ENCODE results near the gene MYNN.

DNA sequence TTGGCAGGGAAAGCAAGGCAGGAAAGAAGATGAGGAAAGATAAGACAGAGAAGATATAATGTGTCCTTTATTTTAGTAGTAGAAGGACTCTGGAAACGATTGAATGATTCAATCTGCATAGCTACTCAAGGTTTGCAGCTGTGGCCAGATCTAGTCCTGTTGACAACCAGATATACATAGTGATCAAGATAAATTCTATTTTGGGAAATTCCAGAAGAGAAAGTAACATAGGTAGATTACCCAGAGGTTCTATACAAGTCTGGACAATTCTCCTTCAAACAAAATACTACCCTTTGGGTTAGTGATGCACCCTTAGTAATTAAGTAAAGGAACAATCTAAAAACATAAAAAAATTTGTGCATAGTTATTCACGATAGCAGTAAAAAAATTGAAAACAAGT lies 17.7 kb upstream of the MYNN start:
- TF ChIP-seq, protein P1, sequence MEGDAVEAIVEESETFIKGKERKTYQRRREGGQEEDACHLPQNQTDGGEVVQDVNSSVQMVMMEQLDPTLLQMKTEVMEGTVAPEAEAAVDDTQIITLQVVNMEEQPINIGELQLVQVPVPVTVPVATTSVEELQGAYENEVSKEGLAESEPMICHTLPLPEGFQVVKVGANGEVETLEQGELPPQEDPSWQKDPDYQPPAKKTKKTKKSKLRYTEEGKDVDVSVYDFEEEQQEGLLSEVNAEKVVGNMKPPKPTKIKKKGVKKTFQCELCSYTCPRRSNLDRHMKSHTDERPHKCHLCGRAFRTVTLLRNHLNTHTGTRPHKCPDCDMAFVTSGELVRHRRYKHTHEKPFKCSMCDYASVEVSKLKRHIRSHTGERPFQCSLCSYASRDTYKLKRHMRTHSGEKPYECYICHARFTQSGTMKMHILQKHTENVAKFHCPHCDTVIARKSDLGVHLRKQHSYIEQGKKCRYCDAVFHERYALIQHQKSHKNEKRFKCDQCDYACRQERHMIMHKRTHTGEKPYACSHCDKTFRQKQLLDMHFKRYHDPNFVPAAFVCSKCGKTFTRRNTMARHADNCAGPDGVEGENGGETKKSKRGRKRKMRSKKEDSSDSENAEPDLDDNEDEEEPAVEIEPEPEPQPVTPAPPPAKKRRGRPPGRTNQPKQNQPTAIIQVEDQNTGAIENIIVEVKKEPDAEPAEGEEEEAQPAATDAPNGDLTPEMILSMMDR (CRISPR knock-in tag; IDR thresholded peaks at IDR 0.05) = no peak
- TF ChIP-seq ZNF225 (CRISPR knock-in tag; IDR thresholded peaks at IDR 0.05) (no peak), ZC3H4 (CRISPR knock-in tag; IDR thresholded peaks at IDR 0.05; ENCODE audit: borderline replicate concordance) (no peak), ZNF234 (CRISPR knock-in tag; conservative IDR thresholded peaks at IDR 0.05) (no peak), RAD51 (IDR thresholded peaks at IDR 0.05; ENCODE audit: borderline replicate concordance) (no peak), ZBTB1 (CRISPR knock-in tag; IDR thresholded peaks at IDR 0.05; ENCODE audit: borderline replicate concordance) (no peak), ZNF24 (IDR thresholded peaks at IDR 0.05) (no peak), MYC (CRISPR knock-in tag; IDR thresholded peaks at IDR 0.05; ENCODE audit: borderline replicate concordance) (no peak), ETV5 (CRISPR knock-in tag; IDR thresholded peaks at IDR 0.05; ENCODE audit: borderline replicate concordance) (no peak), KDM5B (CRISPR knock-in tag; IDR thresholded peaks at IDR 0.05; ENCODE audit: borderline replicate concordance) (no peak), ZSCAN29 (CRISPR knock-in tag; conservative IDR thresholded peaks at IDR 0.05) (no peak)
- TF ChIP-seq, protein P2, sequence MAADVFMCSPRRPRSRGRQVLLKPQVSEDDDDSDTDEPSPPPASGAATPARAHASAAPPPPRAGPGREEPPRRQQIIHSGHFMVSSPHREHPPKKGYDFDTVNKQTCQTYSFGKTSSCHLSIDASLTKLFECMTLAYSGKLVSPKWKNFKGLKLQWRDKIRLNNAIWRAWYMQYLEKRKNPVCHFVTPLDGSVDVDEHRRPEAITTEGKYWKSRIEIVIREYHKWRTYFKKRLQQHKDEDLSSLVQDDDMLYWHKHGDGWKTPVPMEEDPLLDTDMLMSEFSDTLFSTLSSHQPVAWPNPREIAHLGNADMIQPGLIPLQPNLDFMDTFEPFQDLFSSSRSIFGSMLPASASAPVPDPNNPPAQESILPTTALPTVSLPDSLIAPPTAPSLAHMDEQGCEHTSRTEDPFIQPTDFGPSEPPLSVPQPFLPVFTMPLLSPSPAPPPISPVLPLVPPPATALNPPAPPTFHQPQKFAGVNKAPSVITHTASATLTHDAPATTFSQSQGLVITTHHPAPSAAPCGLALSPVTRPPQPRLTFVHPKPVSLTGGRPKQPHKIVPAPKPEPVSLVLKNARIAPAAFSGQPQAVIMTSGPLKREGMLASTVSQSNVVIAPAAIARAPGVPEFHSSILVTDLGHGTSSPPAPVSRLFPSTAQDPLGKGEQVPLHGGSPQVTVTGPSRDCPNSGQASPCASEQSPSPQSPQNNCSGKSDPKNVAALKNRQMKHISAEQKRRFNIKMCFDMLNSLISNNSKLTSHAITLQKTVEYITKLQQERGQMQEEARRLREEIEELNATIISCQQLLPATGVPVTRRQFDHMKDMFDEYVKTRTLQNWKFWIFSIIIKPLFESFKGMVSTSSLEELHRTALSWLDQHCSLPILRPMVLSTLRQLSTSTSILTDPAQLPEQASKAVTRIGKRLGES (CRISPR knock-in tag; IDR thresholded peaks at IDR 0.05; ENCODE audit: borderline replicate concordance) = no peak
